HG02759 (cell line): ENCODE data around the gene HMX1.
A peak's percentile ranks its signal among the peaks of the same experiment; 100 is the strongest.

ENCODE experiments used
- ATAC-seq: cut with Tn5 transposase; IDR thresholded peaks from one replicate; pipeline ENCODE4 v1.9.1; 2021; ENCODE audit warnings: mild to moderate bottlenecking, moderate library complexity; ENCODE audit not compliant: unreplicated experiment

The HMX1 gene

DNA sequence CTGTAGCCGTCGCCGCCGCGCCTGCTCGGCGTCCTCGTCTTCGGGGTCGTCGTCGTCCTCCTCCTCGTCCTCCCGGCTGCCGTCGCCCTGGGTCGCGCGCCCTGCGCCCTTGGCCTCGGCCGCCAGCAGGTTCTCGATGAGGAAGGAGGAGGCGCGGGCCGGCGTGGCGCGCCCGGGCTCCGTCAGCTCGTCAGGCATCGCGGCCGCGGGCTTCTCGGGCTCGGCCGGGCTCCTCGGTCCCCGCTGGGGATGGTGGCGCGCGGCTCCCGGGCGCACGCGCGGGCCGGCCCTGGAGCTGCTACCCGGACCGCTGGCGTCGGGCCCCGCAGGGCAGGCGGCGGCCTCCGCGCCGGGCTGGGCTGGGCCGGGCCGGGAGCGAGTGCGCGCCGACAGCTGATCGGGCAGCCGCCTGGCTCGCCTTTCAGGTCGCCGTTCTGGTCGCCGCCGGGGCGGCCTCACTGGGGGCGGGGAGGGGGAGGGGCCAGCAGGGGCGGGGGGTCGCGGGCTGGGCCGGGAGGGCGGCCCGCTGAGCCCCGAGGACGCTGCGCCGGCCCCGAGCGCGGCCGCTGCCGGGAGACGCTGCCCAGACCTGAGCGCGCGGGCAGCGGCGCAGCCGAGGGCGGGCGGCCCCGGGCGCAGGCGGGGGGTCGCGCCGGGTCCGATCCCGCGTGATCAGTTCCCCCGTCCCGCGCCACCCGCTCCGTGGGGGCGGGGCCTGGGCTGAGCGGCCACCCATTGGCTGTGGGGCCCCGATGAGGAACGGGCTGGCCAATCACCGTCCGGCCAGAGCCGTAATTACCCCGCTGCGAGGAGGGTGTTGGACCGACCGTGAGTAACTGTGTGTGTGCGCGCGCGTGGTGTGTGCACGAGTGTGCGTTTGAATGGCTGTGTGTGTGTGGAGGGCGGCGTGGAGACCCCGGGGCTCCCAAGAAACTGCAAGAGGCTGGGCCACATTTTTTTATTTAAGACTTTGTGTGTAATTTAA, at the start of gene HMX1:
TSS of gene HMX1 (minus strand) at position 423 of the 985 bp plus-strand sequence. CDS start at position 198, 225 bp downstream.
- ATAC-seq, result no peak

DNA sequence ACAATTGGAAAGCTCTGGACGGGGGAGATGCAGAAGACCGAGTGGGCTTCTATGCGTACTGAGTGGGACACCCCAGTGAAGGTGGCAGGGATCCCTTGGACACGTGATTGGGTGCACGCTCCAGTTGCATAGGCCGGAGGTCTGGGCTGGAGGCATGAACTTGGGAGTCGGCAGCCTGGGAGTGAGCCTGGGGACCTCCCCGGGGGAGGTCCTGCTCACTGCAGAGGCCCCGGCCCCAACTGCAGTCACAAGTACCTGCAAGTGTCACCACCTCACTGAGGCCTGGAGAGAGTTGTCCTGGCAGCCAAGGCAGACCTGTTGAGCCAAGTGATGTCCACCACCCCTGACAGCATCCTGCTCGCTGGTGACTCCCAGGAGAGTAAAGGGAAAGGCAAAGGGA, 49.3 kb upstream of the HMX1 start:
- ATAC-seq, result no peak

DNA sequence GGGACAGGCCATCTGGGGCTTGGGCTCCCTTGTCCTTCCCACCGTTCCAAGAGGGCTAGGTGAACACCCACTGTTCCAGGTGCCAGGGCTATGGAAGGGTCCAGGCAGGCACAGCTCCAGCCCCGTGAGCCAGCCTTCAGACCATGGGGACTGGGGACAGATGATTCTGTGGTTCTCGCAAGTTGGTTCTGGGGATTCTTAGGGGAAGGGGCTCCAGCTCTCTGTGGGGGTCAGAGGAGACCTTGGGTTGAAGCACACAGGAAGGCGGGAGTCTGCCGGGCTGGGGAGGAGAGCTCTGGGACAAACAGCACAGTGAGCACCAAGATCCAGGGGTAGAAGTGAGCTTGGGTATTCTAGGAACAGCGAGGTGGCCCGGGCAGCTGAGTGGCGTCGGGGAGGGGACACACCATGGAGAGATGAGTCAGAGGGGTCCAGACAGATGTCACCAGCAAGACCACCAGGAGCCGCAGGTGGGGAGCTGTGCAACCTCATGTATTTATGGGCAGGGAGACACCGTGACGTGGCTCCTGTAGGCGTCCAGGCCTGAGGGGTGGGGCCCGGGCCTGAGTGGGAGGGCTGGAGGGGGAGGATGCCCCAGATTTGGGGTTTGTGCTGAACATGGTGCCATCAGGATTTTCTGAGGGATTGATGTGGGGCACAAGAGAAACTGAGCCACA, 48.8 kb upstream of the HMX1 start:
- ATAC-seq, result no peak

GRCh38 chr4:8919651-8920288, 48.1 kb upstream of the HMX1 start:
- no peak for ATAC-seq

DNA sequence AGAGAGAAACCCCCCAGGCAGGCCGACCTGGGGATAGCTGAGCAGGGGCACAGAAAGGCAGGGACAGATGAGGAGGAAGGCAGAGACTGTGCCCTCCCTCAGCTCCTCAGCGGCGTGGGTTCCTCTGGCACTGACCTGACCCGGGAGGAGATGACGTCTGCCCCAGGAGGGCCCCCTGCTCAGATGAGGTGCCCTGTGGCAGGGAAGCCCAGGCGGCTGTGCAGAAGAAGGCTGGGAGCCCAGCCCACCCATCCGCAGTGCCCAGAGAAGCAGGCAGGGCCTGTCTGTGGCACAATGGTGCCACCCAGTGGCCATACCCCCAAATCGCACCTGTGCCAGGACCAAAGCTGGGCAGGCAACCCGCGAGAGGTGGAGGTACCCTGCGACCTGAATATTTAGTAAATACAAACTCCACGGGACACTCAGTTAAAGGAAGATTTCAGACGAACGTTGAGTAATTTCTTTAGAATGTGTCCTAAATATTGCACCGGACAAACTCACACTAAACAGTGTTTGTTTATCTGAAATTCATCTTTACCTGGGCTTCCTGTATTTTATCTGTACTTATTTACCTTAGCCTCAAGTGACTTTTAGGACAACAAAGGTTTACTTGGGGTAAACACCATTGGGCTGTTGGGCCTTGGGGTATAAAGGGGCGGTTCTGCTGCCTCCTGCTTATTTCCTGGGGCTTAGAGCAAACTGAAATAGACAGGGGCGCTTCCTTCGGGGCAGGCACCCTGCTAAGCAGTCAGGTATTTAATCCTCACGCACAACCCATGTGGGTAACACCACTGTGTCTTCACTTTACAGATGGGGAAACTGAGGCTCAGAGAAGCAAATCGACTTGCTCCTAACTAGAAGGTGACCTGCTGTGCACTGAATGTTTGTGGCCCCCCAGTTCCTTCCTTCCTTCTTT, 46.5 kb upstream of the HMX1 start:
- ATAC-seq, result peak; percentile 93

DNA sequence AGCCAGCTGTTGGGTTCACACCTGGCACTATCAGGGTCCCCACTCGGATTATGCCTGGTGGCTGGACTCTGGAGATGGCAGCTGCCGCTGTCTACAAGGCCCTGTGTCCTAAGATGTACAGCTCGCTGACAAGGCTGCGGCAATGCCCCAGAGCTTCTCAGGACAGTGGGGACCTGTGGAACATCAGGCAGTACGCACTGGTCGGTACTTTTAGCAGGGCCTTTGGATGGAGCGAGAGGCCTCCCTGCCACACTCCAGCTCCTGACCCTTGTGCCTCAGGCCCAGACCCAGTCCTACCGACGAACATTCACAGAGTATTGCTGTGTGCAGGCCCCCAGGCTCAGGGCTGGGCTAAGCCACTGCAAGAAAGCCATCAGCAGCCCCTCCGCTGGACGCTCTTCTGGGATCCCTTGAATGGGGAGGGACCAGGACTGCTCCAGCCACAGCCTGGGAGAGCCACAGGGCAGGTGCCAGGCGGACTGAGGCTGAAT, 45.7 kb upstream of the HMX1 start:
- peak; percentile 18 for ATAC-seq

GRCh38 chr4:8916906-8917305, 45.3 kb upstream of the HMX1 start:
- no peak for ATAC-seq

- no peak for ATAC-seq
These were observed 44.8 kb upstream of the HMX1 start for GRCh38 chr4:8916351-8916885.

- ATAC-seq, result no peak
These were observed 43.9 kb upstream of the HMX1 start for GRCh38 chr4:8915201-8916200.

DNA sequence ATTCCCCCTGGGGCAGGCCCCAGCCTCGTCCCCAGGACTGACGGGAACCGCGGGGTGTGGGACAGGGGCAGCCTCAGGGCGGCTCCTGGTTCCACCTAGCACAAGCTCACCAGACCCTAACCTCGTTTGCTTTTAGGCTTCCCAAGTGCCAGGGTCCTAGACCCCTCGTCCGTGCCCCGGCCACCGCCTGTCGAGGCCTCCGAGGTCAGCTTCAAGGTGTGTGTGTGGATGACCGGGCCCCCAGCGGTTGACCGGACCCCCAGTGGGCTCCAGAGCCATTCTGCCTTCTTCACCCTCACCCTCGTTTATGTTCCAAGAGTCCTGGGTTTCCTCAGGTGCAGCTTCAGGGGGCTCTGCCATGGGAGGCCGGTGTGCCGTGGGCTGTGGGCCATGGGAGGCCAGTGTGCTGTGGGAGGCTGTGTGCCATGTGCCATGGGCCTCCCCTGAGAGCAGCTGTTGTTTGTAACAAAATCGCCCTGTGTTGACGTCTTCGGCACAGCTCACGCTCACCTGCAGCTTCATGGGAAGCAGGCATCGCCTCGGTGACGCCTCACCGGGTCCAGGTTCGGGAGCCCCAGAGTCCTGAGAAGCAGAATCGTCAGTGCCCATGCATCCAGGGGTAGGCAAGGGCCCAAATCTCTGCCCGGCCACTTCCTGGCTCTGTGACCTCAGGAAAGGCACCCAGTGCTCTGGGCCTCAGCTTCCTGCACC, 43.0 kb upstream of the HMX1 start:
- no peak for ATAC-seq

DNA sequence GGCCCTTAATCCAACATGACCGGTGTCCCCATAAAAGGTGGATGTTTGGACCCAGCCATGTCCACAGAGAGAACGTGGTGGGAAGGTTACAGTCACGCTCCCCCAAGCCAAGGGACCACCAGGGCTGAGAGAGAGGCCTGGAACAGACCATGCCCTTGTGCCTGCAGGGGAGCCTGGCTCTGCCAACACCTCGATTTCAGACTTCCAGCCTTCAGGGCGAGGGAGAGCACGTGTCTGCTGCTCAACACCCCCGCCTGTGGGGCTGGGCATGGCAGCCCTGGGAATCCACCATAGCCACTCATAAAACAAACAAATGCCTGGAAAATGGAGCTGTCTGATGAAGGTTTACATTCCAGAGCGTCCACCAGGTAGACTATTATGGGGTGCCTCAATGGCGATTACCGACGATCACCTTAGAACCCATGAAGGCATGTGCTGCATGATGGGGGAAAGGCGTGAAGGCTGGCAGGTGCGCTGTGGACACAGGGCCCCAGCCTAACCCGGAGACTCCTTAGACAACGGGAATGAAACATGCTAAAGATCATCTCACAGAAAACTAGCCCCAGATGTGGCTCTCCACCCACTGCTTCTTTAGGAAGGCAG, 42.3 kb upstream of the HMX1 start:
- ATAC-seq, result no peak

GRCh38 chr4:8913121-8913857, 41.6 kb upstream of the HMX1 start:
- ATAC-seq, result no peak

- no peak for ATAC-seq
These were observed 40.9 kb upstream of the HMX1 start for GRCh38 chr4:8912506-8912905.

- ATAC-seq, result no peak
These were observed 40.4 kb upstream of the HMX1 start for GRCh38 chr4:8912089-8912455.

DNA sequence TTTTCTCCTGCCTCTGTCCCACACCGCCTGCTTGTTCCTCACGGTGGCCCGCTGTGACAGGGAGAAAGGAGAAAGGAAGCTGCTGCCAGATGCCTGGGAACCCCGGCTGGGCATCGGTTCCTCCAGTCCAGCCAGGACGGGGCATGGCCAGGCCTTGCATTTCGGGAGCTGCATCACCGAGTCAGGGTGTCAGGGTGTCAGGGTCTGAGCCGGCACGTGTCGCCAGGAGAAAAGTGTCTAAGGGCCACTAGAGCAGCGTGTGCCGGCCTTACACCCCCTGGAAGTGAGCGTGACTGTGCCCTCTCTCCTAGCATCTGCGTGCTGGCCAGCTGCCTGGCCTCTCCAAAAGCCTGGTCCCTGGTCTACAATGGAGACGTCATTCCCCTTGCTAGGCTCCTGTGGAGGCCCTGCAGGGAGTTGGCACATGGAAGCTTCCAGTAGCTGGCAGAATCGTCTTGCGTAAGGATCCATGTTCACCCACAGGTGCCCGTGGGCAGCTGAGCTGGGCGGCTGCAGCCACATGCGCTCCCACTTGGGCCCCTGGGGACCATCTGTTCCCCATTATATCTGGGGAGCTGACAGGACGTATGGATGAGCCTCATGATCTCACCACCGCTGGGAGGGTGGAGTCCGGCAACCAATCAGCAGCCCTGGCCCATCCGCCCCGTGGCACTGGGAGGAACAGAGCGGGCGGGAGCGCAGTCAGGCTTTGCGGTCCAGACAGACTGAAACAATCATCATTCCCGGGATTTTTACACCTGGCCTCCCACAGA, 39.9 kb upstream of the HMX1 start:
- no peak for ATAC-seq

- ATAC-seq, result no peak
These were observed 39.2 kb upstream of the HMX1 start for GRCh38 chr4:8910822-8911315.
